ENCODE measurements around the gene FBL. TPM values are rescaled to one million over a fixed set of nuclear protein-coding genes. Genes with fewer than 3 reads are reported as not detected.

FBL gene
- total and polyA plus RNA-seq, 4 donors = 23.3 to 96.2 (median 57.7) TPM

GRCh38 chr19:39805104-39805503, 41.1 kb downstream of the FBL start (continued):
- TF ChIP-seq CTCF (IDR thresholded peaks at IDR 0.05; ENCODE audit: low read depth, low read length, missing input control) (no peak), HNF4A (conservative IDR thresholded peaks at IDR 0.05) (no peak), JUND (IDR thresholded peaks at IDR 0.05) (no peak), NR2F2 (IDR thresholded peaks at IDR 0.05) (no peak), FOXA2 (IDR thresholded peaks at IDR 0.05) (no peak), TAF1 (conservative IDR thresholded peaks at IDR 0.05) (no peak), FOXA1 (IDR thresholded peaks at IDR 0.05) (no peak), GABPA (IDR thresholded peaks at IDR 0.05 in 1 of 2, conservative IDR thresholded peaks at IDR 0.05 in 1 of 2) (no peak), SP1 (IDR thresholded peaks at IDR 0.05) (no peak)

- TF ChIP-seq, protein P1, sequence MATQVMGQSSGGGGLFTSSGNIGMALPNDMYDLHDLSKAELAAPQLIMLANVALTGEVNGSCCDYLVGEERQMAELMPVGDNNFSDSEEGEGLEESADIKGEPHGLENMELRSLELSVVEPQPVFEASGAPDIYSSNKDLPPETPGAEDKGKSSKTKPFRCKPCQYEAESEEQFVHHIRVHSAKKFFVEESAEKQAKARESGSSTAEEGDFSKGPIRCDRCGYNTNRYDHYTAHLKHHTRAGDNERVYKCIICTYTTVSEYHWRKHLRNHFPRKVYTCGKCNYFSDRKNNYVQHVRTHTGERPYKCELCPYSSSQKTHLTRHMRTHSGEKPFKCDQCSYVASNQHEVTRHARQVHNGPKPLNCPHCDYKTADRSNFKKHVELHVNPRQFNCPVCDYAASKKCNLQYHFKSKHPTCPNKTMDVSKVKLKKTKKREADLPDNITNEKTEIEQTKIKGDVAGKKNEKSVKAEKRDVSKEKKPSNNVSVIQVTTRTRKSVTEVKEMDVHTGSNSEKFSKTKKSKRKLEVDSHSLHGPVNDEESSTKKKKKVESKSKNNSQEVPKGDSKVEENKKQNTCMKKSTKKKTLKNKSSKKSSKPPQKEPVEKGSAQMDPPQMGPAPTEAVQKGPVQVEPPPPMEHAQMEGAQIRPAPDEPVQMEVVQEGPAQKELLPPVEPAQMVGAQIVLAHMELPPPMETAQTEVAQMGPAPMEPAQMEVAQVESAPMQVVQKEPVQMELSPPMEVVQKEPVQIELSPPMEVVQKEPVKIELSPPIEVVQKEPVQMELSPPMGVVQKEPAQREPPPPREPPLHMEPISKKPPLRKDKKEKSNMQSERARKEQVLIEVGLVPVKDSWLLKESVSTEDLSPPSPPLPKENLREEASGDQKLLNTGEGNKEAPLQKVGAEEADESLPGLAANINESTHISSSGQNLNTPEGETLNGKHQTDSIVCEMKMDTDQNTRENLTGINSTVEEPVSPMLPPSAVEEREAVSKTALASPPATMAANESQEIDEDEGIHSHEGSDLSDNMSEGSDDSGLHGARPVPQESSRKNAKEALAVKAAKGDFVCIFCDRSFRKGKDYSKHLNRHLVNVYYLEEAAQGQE (IDR thresholded peaks at IDR 0.05) = no peak
- TF ChIP-seq CTCF (IDR thresholded peaks at IDR 0.05; ENCODE audit: low read depth, low read length, missing input control) (no peak), MAX (IDR thresholded peaks at IDR 0.05) (no peak), EGR1 (IDR thresholded peaks at IDR 0.05; ENCODE audit: low read depth in 2 of 2) (no peak), HNF4G (IDR thresholded peaks at IDR 0.05) (no peak), FOXA2 (IDR thresholded peaks at IDR 0.05) (no peak), TAF1 (conservative IDR thresholded peaks at IDR 0.05) (no peak), FOXA1 (IDR thresholded peaks at IDR 0.05) (no peak), YY1 (IDR thresholded peaks at IDR 0.05) (no peak), NR2F2 (IDR thresholded peaks at IDR 0.05) (no peak), JUND (IDR thresholded peaks at IDR 0.05) (no peak)
- TF ChIP-seq, protein P2, sequence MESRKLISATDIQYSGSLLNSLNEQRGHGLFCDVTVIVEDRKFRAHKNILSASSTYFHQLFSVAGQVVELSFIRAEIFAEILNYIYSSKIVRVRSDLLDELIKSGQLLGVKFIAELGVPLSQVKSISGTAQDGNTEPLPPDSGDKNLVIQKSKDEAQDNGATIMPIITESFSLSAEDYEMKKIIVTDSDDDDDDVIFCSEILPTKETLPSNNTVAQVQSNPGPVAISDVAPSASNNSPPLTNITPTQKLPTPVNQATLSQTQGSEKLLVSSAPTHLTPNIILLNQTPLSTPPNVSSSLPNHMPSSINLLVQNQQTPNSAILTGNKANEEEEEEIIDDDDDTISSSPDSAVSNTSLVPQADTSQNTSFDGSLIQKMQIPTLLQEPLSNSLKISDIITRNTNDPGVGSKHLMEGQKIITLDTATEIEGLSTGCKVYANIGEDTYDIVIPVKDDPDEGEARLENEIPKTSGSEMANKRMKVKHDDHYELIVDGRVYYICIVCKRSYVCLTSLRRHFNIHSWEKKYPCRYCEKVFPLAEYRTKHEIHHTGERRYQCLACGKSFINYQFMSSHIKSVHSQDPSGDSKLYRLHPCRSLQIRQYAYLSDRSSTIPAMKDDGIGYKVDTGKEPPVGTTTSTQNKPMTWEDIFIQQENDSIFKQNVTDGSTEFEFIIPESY (IDR thresholded peaks at IDR 0.05) = no peak
- H3K27me3 ChIP-seq (ENCODE audit: control insufficient read depth in 4 of 4, insufficient read depth in 4 of 4, low read length in 3 of 4) = peaks cover 0 to 2% (median 0%) of the 10 kb centered on the region in 4 donors
- 37% methylated on average over 4 of the region's 4 CpGs for WGBS
- DNase-seq (ENCODE audit: low spot score) = no peak
- H3K9ac ChIP-seq (ENCODE audit: low read depth in 1 of 2, low read length in 2 of 2) = no peak overlapping the region
- H3K36me3 ChIP-seq (ENCODE audit: control insufficient read depth in 4 of 4, insufficient read depth in 3 of 4, low read depth in 1 of 4, low read length in 3 of 4) = no peaks in the 10 kb centered on the region
- H3K4me1 ChIP-seq (ENCODE audit: control insufficient read depth in 4 of 4, insufficient read depth in 4 of 4, low read length in 3 of 4) = no peaks in the 10 kb centered on the region
- no peak overlapping the region for H3K4me3 ChIP-seq (ENCODE audit: low read depth in 1 of 3, low read length in 3 of 3)
- H3K9me3 ChIP-seq (ENCODE audit: control insufficient read depth in 4 of 4, low read length in 3 of 4) = no peaks in the 10 kb centered on the region
- H3K27ac ChIP-seq (ENCODE audit: low read depth in 1 of 2, low read length in 2 of 2) = no peak overlapping the region
These were observed 43.2 kb downstream of the FBL start for GRCh38 chr19:39802958-39803357.

All from liver (tissue), 9 donors.